22Rv1 (cell line): ENCODE measurements around the gene VMP1.

Experiments used
- ZFX ChIP-seq: fragments of 450-650 bp; IDR thresholded peaks from 2 replicates; pipeline ENCODE4 v1.6.1; 2017; ENCODE audit warnings: antibody characterized with exemption, borderline replicate concordance
- TF ChIP-seq, protein P1 (sequence below): fragments of 450-650 bp; IDR thresholded peaks from 2 replicates; pipeline ENCODE4 v1.5.1; 2017; ENCODE audit warnings: mild to moderate bottlenecking

DNA sequence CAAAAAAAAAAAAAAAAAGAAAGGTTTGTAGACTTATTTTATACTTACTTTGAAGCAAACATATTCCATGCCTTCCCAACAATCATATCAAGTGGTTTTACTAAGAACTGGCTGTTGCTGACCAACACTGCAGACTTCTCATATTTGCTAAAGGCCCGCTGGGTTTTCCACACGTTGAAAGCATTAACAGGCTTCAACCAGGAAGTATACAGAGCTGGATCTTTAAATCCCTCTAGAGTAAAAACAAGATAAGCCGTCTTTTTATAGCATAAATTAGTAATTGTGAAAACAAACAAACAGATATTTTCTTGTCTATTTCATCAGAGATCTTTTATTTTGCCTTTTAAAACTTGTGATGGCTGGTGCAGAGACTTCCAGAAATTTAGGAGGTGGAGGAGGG lies 156.2 kb downstream of the VMP1 start:
- TF ChIP-seq, protein P1, sequence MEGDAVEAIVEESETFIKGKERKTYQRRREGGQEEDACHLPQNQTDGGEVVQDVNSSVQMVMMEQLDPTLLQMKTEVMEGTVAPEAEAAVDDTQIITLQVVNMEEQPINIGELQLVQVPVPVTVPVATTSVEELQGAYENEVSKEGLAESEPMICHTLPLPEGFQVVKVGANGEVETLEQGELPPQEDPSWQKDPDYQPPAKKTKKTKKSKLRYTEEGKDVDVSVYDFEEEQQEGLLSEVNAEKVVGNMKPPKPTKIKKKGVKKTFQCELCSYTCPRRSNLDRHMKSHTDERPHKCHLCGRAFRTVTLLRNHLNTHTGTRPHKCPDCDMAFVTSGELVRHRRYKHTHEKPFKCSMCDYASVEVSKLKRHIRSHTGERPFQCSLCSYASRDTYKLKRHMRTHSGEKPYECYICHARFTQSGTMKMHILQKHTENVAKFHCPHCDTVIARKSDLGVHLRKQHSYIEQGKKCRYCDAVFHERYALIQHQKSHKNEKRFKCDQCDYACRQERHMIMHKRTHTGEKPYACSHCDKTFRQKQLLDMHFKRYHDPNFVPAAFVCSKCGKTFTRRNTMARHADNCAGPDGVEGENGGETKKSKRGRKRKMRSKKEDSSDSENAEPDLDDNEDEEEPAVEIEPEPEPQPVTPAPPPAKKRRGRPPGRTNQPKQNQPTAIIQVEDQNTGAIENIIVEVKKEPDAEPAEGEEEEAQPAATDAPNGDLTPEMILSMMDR, result no peak
- TF ChIP-seq ZFX, result no peak
